HCT116 (cell line): ENCODE data around the gene SLC6A6. TPM values are rescaled to one million over a fixed set of nuclear protein-coding genes. Genes with fewer than 3 reads are reported as not detected.

Source experiments
- ATAC-seq: fragments of 200-7000 bp; cut with Tn5 transposase; 2 replicates; pipeline ENCODE4 v1.9.1; 2020; ENCODE audit warnings: mild to moderate bottlenecking, moderate library complexity
- BruUV-seq: library from RNA; stranded (reverse); fragments of 400-500 nt; replicated peaks from 2 replicates; lab custom pipeline; 2021; lab: Mats Ljungman, UMichigan
- CTCF ChIA-PET: fragments of 300-600 bp; sonication (Branson Sonifier 250); formaldehyde crosslinking; loops from one replicate; lab custom pipeline; 2021; ENCODE audit warnings: antibody characterized with exemption; lab: Charles Lee
- POLR2A ChIA-PET: fragments of 300-600, 350-600 bp; sonication (Branson Sonifier 250); formaldehyde crosslinking; loops from one replicate; lab custom pipeline; 2021; ENCODE audit warnings: antibody characterized with exemption; lab: Charles Lee
- RAD21 ChIA-PET, 2 experiments: fragments of 300-600 bp; sonication (Branson Sonifier 250); formaldehyde crosslinking; loops; one replicate each; lab custom pipeline; 2023; ENCODE audit warnings: low total read pairs in 2 of 2; ENCODE audit not compliant: uncharacterized antibody in 2 of 2, unreplicated experiment in 2 of 2, low non-redundant PET in 1 of 2; lab: Charles Lee
- DNase-seq: peaks from one replicate; pipeline ENCODE4 v3.0.0-alpha.2; 2010; ENCODE audit warnings: low read depth, low spot score
- H2AFZ ChIP-seq: fragments of 200-600 bp; shearing (Covaris generic), sonication (generic); 2 replicates; pipeline ENCODE4 v1.6.1; 2017; ENCODE audit warnings: low read depth, mixed run types, mixed read lengths, antibody characterized with exemption, low read length; ENCODE audit not compliant: poor library complexity, severe bottlenecking
- H3K27ac ChIP-seq: 2 replicates; pipeline ENCODE4 v1.5.1; 2012; ENCODE audit warnings: low read depth, low read length
- H3K27me3 ChIP-seq: fragments of 200-600 bp; sonication (generic); 2 replicates; pipeline ENCODE4 v1.6.1; 2016; ENCODE audit warnings: mixed run types, low read length, mixed read lengths; ENCODE audit not compliant: insufficient read depth
- H3K36me3 ChIP-seq, 2 experiments: fragments of 200-500 bp in 1 of 2; fragments of 200-600 bp in 1 of 2; sonication (Bioruptor generic) in 1 of 2; sonication (generic) in 1 of 2; 2 replicates each; pipeline versions ENCODE4 v1.5.1 to v1.6.1; 2014 to 2016; ENCODE audit warnings: low read length in 2 of 2, inconsistent platforms in 1 of 2, mixed read lengths in 1 of 2, mixed run types in 1 of 2; ENCODE audit not compliant: insufficient read depth in 2 of 2, control insufficient read depth in 1 of 2
- H3K4me1 ChIP-seq, 2 experiments: fragments of 200-600 bp in 1 of 2; sonication (generic) in 1 of 2; 2 replicates each; pipeline versions ENCODE4 v1.5.1 to v1.6.1; 2012 to 2017; ENCODE audit warnings: low read length in 2 of 2, inconsistent platforms in 1 of 2, mild to moderate bottlenecking in 1 of 2, mixed read lengths in 1 of 2, mixed run types in 1 of 2, moderate library complexity in 1 of 2; ENCODE audit not compliant: insufficient read depth in 2 of 2, control insufficient read depth in 1 of 2
- H3K4me2 ChIP-seq: fragments of 200-600 bp; sonication (generic); 2 replicates; pipeline ENCODE4 v1.6.1; 2017; ENCODE audit warnings: mixed run types, low read length, mixed read lengths
- H3K4me3 ChIP-seq, 2 experiments: fragments of 200-600 bp in 1 of 2; sonication (generic) in 1 of 2; replicated peaks in 1 of 2; 2 replicates each; pipeline ENCODE4 v1.5.1; 2011 to 2016; ENCODE audit warnings: low read length in 2 of 2, control low read depth in 1 of 2, low read depth in 1 of 2, mild to moderate bottlenecking in 1 of 2, mixed read lengths in 1 of 2, mixed run types in 1 of 2
- H3K79me2 ChIP-seq: fragments of 200-600 bp; sonication (generic); 2 replicates; pipeline ENCODE4 v1.6.1; 2017; ENCODE audit warnings: mild to moderate bottlenecking, mixed run types, low read length, moderate library complexity, mixed read lengths; ENCODE audit not compliant: insufficient read depth
- H3K9ac ChIP-seq: fragments of 200-600 bp; sonication (generic); 2 replicates; pipeline ENCODE4 v1.6.1; 2016; ENCODE audit warnings: low read length, mixed read lengths
- H3K9me2 ChIP-seq: fragments of 200-600 bp; sonication (generic), shearing (Covaris generic); 2 replicates; pipeline ENCODE4 v1.6.1; 2017; ENCODE audit warnings: mixed run types, mild to moderate bottlenecking, moderate library complexity; ENCODE audit not compliant: insufficient read depth
- H3K9me3 ChIP-seq, 2 experiments: fragments of 200-500 bp in 1 of 2; fragments of 200-600 bp in 1 of 2; sonication (Bioruptor generic) in 1 of 2; sonication (generic) in 1 of 2; 2 replicates each; pipeline ENCODE4 v1.6.1; 2014 to 2017; ENCODE audit warnings: low read length in 2 of 2, mixed read lengths in 2 of 2, inconsistent platforms in 1 of 2, low read depth in 1 of 2, mild to moderate bottlenecking in 1 of 2, mixed run types in 1 of 2, moderate library complexity in 1 of 2; ENCODE audit not compliant: control insufficient read depth in 1 of 2, insufficient read depth in 1 of 2
- H4K20me1 ChIP-seq: fragments of 200-600 bp; sonication (generic), shearing (Covaris generic); 2 replicates; pipeline ENCODE4 v1.6.1; 2017; ENCODE audit warnings: mixed run types, mild to moderate bottlenecking, moderate library complexity; ENCODE audit not compliant: insufficient read depth
- CBX3 ChIP-seq: IDR thresholded peaks from 2 replicates; pipeline ENCODE4 v1.6.1; 2012; ENCODE audit warnings: low read depth
- ELF1 ChIP-seq: IDR thresholded peaks from 2 replicates; pipeline ENCODE4 v1.6.1; 2012; ENCODE audit warnings: low read depth, borderline replicate concordance
- EZH2phosphoT487 ChIP-seq: fragments of 200-600 bp; IDR thresholded peaks from 2 replicates; pipeline ENCODE4 v1.6.1; 2018; ENCODE audit warnings: antibody characterized with exemption, borderline replicate concordance
- REST ChIP-seq: IDR thresholded peaks from 2 replicates; pipeline ENCODE4 v1.6.1; 2012; ENCODE audit warnings: low read depth
- ZFX ChIP-seq: fragments of 450-650 bp; IDR thresholded peaks from 2 replicates; pipeline ENCODE4 v1.6.1; 2017
- intact Hi-C: fragments of 100-400 bp; cut with micrococcal nuclease; formaldehyde crosslinking; loops from 2 replicates; pipeline ENCODE4 v1.10.0; 2022
- total RNA-seq: library from RNA; stranded (reverse); gene quantifications from one replicate; pipeline ENCODE4 v1.2.1, GENCODE V29; 2021; ENCODE audit not compliant: unreplicated experiment
- TF ChIP-seq, protein P1 (sequence below): IDR thresholded peaks from 2 replicates; pipeline ENCODE4 v1.6.1; 2012

Gene SLC6A6
- total RNA-seq, 1 experiment from 2014 or later = 36.3 TPM

GRCh38 chr3:14463330-14464140, 61.1 kb downstream of the SLC6A6 start:
- CTCF ChIA-PET = interaction anchor here (0.7 to 1.7 kb wide), 2 partner anchors 202 to 206 kb away, joined by 3 read pairs; no protein-coding TSS in a partner anchor
- TF ChIP-seq CBX3 (no peak), ELF1 (no peak), ZFX (no peak), EZH2phosphoT487 (no peak), REST (no peak)
- TF ChIP-seq, protein P1, sequence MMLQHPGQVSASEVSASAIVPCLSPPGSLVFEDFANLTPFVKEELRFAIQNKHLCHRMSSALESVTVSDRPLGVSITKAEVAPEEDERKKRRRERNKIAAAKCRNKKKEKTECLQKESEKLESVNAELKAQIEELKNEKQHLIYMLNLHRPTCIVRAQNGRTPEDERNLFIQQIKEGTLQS = no peak
- TF ChIP-seq, all 23 proteins: peak for 0
- DNase-seq (no peak), ATAC-seq (no peak)
- intact Hi-C loops = no loop called here
- Histone ChIP-seq H3K79me2 (no peaks in the 10 kb centered on the region), H2AFZ (no peak overlapping the region), H3K4me3 (no peak overlapping the region), H3K9ac (no peak overlapping the region), H3K27ac (no peak overlapping the region), H3K36me3 (peaks cover 11 to 18% of the 10 kb centered on the region in 2 experiments; a peak in 3 of 4 replicates), H3K9me2 (no peaks in the 10 kb centered on the region), H3K27me3 (no peaks in the 10 kb centered on the region), H4K20me1 (no peaks in the 10 kb centered on the region), H3K4me2 (no peak overlapping the region), H3K4me1 (no peaks in the 10 kb centered on the region), H3K9me3 (no peaks in the 10 kb centered on the region)
- ChIA-PET RAD21 (no interaction called here), POLR2A (no interaction called here)
- BruUV-seq = no TSS peak
